HepG2 (cell line): ENCODE measurements around the gene TRPV4. TPM values are rescaled to one million over a fixed set of nuclear protein-coding genes. Genes with fewer than 3 reads are reported as not detected.

ENCODE experiments used
- BHLHE40 ChIP-seq: IDR thresholded peaks from 2 replicates; pipeline ENCODE4 v1.6.1; 2011; ENCODE audit warnings: low read length, improper control_type of control experiment
- EEA1 ChIP-seq: sonication (generic); formaldehyde crosslinking; IDR thresholded peaks from 2 replicates; pipeline ENCODE4 v1.5.1; 2020; ENCODE audit warnings: mild to moderate bottlenecking, missing genetic modification reagents, borderline replicate concordance
- FOSL2 ChIP-seq: sonication (generic); formaldehyde crosslinking; IDR thresholded peaks from 2 replicates; pipeline ENCODE4 v1.4.0; 2020; ENCODE audit warnings: missing genetic modification reagents
- GZF1 ChIP-seq: sonication (generic); formaldehyde crosslinking; IDR thresholded peaks from 2 replicates; pipeline ENCODE4 v1.5.1; 2020; ENCODE audit warnings: mild to moderate bottlenecking, missing genetic modification reagents
- IRX3 ChIP-seq: sonication (generic); formaldehyde crosslinking; IDR thresholded peaks from 2 replicates; pipeline ENCODE4 v1.8.1; 2023; ENCODE audit warnings: mild to moderate bottlenecking, low read depth, missing genetic modification reagents, borderline replicate concordance
- KLF15 ChIP-seq: sonication (generic); formaldehyde crosslinking; IDR thresholded peaks from 2 replicates; pipeline ENCODE4 v1.8.1; 2023; ENCODE audit warnings: borderline replicate concordance, mild to moderate bottlenecking, inconsistent platforms, missing genetic modification reagents, mixed read lengths
- MED1 ChIP-seq: sonication (generic); formaldehyde crosslinking; IDR thresholded peaks from 2 replicates; pipeline ENCODE4 v1.4.0; 2020; ENCODE audit warnings: missing genetic modification reagents
- MIER2 ChIP-seq: IDR thresholded peaks from 2 replicates; pipeline ENCODE4 v1.6.1; 2016; ENCODE audit warnings: missing biosample characterization, missing genetic modification reagents
- TAF1 ChIP-seq: sonication (generic); formaldehyde crosslinking; IDR thresholded peaks from 2 replicates; pipeline ENCODE4 v1.4.0; 2020; ENCODE audit warnings: missing genetic modification reagents
- THAP8 ChIP-seq: sonication (generic); formaldehyde crosslinking; IDR thresholded peaks from 2 replicates; pipeline ENCODE4 v1.5.1; 2020; ENCODE audit warnings: missing genetic modification reagents, mild to moderate bottlenecking, borderline replicate concordance
- ZMAT3 ChIP-seq: sonication (generic); formaldehyde crosslinking; conservative IDR thresholded peaks from 2 replicates; pipeline ENCODE4 v1.7.0; 2021; ENCODE audit warnings: missing genetic modification reagents
- ZNF143 ChIP-seq: sonication (generic); formaldehyde crosslinking; IDR thresholded peaks from 2 replicates; pipeline ENCODE4 v1.4.0; 2020; ENCODE audit warnings: missing genetic modification reagents
- polyA plus RNA-seq, 8 experiments: library from polyadenylated mRNA; depleted of rRNA in 3 of 8; stranded (reverse) in 7 of 8; unstranded in 1 of 8; fragments of >200 nt; fragmentation: Illumina TruSeq in 4 of 8; extraction: Trizol in 4 of 8; gene quantifications; 2 replicates each; pipeline versions ENCODE4 v1.2.1 to v1.2.3, GENCODE V29; 2011 to 2016; ENCODE audit warnings: low read depth in 4 of 8, missing spikeins in 1 of 8, mixed read lengths in 1 of 8; ENCODE audit not compliant: insufficient read depth in 1 of 8
- total RNA-seq, 5 experiments: library from RNA; depleted of rRNA; stranded (reverse); fragments of >200 nt; fragmentation: Illumina TruSeq; extraction: Trizol; gene quantifications; 2 replicates each; pipeline ENCODE4 v1.2.3, GENCODE V29; 2016; ENCODE audit warnings: low read depth in 1 of 5
- TF ChIP-seq, protein P1 (sequence below): sonication (generic); formaldehyde crosslinking; conservative IDR thresholded peaks from 2 replicates; pipeline ENCODE4 v1.8.0; 2022; ENCODE audit warnings: missing genetic modification reagents
- TF ChIP-seq, protein P2 (sequence below): sonication (generic); formaldehyde crosslinking; IDR thresholded peaks from 2 replicates; pipeline ENCODE4 v1.5.0; 2020; ENCODE audit warnings: mild to moderate bottlenecking, missing genetic modification reagents
- TF ChIP-seq, protein P3 (sequence below): sonication (generic); formaldehyde crosslinking; IDR thresholded peaks from 2 replicates; pipeline ENCODE4 v1.4.0; 2020; ENCODE audit warnings: mild to moderate bottlenecking, missing genetic modification reagents
- TF ChIP-seq, protein P4 (sequence below): sonication (generic); formaldehyde crosslinking; IDR thresholded peaks from 2 replicates; pipeline ENCODE4 v1.4.0; 2020; ENCODE audit warnings: mild to moderate bottlenecking, missing genetic modification reagents, borderline replicate concordance
- TF ChIP-seq, protein P5 (sequence below): sonication (generic); formaldehyde crosslinking; IDR thresholded peaks from 2 replicates; pipeline ENCODE4 v1.8.1; 2023; ENCODE audit warnings: mild to moderate bottlenecking, inconsistent platforms, moderate library complexity, missing genetic modification reagents, borderline replicate concordance

The TRPV4 gene
- total and polyA plus RNA-seq, 2 of the 13 experiments (the other 11 are each of a cell fraction or from before 2014, with no cell fraction given) = 0.66 to 4.7 TPM

GRCh38 chr12:109736552-109737108 lies 96.6 kb downstream of the TRPV4 start (continued):
- TF ChIP-seq, protein P1, sequence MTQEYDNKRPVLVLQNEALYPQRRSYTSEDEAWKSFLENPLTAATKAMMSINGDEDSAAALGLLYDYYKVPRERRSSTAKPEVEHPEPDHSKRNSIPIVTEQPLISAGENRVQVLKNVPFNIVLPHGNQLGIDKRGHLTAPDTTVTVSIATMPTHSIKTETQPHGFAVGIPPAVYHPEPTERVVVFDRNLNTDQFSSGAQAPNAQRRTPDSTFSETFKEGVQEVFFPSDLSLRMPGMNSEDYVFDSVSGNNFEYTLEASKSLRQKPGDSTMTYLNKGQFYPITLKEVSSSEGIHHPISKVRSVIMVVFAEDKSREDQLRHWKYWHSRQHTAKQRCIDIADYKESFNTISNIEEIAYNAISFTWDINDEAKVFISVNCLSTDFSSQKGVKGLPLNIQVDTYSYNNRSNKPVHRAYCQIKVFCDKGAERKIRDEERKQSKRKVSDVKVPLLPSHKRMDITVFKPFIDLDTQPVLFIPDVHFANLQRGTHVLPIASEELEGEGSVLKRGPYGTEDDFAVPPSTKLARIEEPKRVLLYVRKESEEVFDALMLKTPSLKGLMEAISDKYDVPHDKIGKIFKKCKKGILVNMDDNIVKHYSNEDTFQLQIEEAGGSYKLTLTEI (CRISPR knock-in tag) = no peak
- 0 out of 2 replicates have a peak, but pooled peaks have one; percentile 15 for TF ChIP-seq KLF15 (CRISPR knock-in tag)
- TF ChIP-seq, protein P2, sequence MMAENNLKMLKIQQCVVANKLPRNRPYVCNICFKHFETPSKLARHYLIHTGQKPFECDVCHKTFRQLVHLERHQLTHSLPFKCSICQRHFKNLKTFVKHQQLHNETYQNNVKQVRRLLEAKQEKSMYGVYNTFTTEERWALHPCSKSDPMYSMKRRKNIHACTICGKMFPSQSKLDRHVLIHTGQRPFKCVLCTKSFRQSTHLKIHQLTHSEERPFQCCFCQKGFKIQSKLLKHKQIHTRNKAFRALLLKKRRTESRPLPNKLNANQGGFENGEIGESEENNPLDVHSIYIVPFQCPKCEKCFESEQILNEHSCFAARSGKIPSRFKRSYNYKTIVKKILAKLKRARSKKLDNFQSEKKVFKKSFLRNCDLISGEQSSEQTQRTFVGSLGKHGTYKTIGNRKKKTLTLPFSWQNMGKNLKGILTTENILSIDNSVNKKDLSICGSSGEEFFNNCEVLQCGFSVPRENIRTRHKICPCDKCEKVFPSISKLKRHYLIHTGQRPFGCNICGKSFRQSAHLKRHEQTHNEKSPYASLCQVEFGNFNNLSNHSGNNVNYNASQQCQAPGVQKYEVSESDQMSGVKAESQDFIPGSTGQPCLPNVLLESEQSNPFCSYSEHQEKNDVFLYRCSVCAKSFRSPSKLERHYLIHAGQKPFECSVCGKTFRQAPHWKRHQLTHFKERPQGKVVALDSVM (CRISPR knock-in tag) = no peak
- 0 out of 2 replicates have a peak, but pooled peaks have one; percentile 40 for TF ChIP-seq EEA1
- no peak for TF ChIP-seq MED1 (CRISPR knock-in tag)
- TF ChIP-seq FOSL2 (CRISPR knock-in tag) = no peak
- no peak for TF ChIP-seq GZF1 (CRISPR knock-in tag)
- no peak for TF ChIP-seq ZNF143 (CRISPR knock-in tag)
- no peak for TF ChIP-seq TAF1 (CRISPR knock-in tag)
- TF ChIP-seq MIER2 (CRISPR knock-in tag) = peak; percentile 94
- TF ChIP-seq, protein P3, sequence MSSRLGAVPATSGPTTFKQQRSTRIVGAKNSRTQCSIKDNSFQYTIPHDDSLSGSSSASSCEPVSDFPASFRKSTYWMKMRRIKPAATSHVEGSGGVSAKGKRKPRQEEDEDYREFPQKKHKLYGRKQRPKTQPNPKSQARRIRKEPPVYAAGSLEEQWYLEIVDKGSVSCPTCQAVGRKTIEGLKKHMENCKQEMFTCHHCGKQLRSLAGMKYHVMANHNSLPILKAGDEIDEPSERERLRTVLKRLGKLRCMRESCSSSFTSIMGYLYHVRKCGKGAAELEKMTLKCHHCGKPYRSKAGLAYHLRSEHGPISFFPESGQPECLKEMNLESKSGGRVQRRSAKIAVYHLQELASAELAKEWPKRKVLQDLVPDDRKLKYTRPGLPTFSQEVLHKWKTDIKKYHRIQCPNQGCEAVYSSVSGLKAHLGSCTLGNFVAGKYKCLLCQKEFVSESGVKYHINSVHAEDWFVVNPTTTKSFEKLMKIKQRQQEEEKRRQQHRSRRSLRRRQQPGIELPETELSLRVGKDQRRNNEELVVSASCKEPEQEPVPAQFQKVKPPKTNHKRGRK = no peak
- TF ChIP-seq IRX3 (CRISPR knock-in tag) = no peak
- TF ChIP-seq ZMAT3 (CRISPR knock-in tag) = no peak
- TF ChIP-seq, protein P4, sequence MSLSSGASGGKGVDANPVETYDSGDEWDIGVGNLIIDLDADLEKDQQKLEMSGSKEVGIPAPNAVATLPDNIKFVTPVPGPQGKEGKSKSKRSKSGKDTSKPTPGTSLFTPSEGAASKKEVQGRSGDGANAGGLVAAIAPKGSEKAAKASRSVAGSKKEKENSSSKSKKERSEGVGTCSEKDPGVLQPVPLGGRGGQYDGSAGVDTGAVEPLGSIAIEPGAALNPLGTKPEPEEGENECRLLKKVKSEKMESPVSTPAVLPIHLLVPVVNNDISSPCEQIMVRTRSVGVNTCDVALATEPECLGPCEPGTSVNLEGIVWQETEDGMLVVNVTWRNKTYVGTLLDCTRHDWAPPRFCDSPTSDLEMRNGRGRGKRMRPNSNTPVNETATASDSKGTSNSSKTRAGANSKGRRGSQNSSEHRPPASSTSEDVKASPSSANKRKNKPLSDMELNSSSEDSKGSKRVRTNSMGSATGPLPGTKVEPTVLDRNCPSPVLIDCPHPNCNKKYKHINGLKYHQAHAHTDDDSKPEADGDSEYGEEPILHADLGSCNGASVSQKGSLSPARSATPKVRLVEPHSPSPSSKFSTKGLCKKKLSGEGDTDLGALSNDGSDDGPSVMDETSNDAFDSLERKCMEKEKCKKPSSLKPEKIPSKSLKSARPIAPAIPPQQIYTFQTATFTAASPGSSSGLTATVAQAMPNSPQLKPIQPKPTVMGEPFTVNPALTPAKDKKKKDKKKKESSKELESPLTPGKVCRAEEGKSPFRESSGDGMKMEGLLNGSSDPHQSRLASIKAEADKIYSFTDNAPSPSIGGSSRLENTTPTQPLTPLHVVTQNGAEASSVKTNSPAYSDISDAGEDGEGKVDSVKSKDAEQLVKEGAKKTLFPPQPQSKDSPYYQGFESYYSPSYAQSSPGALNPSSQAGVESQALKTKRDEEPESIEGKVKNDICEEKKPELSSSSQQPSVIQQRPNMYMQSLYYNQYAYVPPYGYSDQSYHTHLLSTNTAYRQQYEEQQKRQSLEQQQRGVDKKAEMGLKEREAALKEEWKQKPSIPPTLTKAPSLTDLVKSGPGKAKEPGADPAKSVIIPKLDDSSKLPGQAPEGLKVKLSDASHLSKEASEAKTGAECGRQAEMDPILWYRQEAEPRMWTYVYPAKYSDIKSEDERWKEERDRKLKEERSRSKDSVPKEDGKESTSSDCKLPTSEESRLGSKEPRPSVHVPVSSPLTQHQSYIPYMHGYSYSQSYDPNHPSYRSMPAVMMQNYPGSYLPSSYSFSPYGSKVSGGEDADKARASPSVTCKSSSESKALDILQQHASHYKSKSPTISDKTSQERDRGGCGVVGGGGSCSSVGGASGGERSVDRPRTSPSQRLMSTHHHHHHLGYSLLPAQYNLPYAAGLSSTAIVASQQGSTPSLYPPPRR (CRISPR knock-in tag) = no peak
- no peak for TF ChIP-seq THAP8
- TF ChIP-seq BHLHE40 = no peak
- TF ChIP-seq, protein P5, sequence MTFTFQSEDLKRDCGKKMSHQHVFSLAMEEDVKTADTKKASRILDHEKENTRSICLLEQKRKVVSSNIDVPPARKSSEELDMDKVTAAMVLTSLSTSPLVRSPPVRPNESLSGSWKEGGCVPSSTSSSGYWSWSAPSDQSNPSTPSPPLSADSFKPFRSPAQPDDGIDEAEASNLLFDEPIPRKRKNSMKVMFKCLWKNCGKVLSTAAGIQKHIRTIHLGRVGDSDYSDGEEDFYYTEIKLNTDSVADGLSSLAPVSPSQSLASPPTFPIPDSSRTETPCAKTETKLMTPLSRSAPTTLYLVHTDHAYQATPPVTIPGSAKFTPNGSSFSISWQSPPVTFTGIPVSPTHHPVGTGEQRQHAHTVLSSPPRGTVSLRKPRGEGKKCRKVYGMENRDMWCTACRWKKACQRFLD (CRISPR knock-in tag) = no peak
